D721Med (cell line): ENCODE measurements around the gene LRFN2.

Source experiments
- DNase-seq: peaks from one replicate; pipeline ENCODE4 v3.0.0; 2011; ENCODE audit warnings: low spot score; ENCODE audit not compliant: insufficient read length
- FAIRE-seq: peaks from 2 replicates; lab custom pipeline; 2011; peaks lifted over from hg19 to GRCh38; lab: Jason Lieb, UNC
- TF ChIP-seq, protein P1 (sequence below): IDR thresholded peaks from 2 replicates; pipeline ENCODE4 v1.5.1; 2012; ENCODE audit warnings: mild to moderate bottlenecking, control low read depth; ENCODE audit not compliant: insufficient read depth; ENCODE audit errors: missing control alignments

Gene LRFN2

DNA sequence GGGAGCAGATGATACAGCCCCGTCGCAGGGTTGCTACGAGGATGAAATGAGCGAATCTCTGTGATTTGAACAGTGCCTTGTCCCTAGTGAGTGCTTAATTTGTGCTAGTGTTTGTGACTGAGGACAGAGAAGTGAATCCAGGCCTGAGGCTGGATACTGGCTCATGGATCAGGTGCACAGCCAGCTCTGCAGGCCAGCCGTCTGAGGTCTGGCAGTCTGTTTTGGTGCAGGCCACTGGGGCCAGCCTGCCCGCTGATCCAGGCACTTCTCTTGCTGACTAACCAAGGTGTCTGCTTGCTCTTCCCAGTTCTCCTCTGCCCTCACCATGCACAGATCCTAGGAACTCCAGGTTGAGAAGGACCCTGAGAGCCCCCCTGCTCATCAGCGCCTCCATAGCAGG, 181.0 kb downstream of the LRFN2 start:
- TF ChIP-seq, protein P1, sequence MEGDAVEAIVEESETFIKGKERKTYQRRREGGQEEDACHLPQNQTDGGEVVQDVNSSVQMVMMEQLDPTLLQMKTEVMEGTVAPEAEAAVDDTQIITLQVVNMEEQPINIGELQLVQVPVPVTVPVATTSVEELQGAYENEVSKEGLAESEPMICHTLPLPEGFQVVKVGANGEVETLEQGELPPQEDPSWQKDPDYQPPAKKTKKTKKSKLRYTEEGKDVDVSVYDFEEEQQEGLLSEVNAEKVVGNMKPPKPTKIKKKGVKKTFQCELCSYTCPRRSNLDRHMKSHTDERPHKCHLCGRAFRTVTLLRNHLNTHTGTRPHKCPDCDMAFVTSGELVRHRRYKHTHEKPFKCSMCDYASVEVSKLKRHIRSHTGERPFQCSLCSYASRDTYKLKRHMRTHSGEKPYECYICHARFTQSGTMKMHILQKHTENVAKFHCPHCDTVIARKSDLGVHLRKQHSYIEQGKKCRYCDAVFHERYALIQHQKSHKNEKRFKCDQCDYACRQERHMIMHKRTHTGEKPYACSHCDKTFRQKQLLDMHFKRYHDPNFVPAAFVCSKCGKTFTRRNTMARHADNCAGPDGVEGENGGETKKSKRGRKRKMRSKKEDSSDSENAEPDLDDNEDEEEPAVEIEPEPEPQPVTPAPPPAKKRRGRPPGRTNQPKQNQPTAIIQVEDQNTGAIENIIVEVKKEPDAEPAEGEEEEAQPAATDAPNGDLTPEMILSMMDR: no peak
- DNase-seq (no peak), FAIRE-seq (no peak)

DNA sequence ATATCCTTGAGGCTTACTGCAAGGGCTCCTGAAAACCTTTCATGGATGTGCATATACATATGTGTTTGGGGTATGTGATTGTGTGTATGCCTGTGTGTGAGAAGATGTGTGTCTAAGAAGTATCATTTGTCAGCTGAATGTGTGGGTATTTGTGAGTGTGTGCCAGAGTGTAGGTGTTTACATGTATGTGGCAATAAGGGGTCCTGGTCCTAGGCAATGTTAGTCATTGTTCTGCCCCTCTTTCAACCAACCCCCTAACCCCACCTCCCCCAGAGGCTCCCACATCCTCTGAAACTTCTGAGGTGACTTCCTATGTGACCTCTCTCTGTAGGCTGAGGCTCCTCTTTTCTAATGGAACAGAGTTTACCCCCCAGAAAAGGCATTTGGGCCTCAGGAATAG, 186.4 kb downstream of the LRFN2 start:
- no peak for FAIRE-seq

DNA sequence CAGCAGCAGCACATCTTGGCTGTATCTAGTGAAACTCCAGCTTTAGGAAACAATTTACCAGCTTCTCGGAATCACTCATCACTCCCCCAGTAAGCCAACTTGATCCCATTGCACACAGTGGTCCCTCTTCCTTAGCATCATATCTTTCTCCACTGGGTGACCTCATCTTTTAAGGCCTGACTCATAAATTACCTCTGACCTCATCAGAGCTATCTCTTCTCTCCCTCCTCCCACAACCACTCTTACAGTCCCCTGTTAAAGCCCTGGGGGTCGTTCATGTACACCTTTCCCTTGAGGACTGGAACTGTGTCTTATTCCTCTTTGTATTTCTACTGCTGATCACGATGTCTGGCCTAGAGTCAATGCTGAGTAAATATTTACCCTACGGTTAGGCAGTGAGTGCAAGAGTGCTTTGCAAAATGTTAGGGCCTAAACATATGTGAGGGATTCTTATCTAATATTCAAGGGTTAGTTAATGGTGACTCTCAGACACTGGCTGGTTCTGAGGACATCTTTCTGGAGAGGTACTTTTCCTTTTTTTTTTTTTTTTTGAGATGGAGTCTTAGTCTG, 187.2 kb downstream of the LRFN2 start:
- FAIRE-seq (no peak), DNase-seq (no peak)
- TF ChIP-seq, protein P1: no peak

More for the DNA sequence above, 186.4 kb downstream of the LRFN2 start:
- DNase-seq: no peak
- TF ChIP-seq, protein P1: no peak

DNA sequence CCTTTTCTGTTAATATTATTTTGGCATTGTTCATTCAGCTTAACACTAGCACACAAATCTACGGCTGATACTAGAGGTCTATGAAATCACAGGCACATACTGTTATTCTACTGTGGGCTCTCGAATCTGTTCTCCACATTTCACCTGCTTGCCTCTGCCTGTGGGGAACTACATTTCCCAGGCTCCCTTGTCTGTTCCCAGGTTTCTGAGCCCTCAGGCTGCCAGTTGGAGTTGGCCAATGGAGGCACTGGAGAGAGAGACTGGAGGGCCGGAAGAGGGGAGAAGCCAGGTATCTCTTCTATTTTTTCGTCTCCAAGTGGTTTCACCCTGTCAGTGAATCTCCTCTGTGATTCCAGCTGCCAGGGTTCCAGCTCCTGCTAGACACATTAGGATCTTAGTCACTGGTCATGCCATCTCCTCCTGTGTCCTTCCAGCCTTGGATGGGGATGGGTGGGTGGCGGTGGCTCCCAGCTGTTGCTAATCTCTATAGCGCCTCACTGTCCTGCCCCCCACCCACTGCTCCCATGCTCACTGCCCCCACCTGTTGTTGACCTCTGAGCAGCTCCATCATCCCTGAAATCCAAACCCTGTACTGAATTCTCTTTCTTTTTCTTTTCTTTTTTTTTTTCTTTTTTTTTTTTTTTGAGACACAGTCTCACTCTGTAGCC, 188.2 kb downstream of the LRFN2 start:
- FAIRE-seq (no peak), DNase-seq (no peak)
- TF ChIP-seq, protein P1: no peak

DNA sequence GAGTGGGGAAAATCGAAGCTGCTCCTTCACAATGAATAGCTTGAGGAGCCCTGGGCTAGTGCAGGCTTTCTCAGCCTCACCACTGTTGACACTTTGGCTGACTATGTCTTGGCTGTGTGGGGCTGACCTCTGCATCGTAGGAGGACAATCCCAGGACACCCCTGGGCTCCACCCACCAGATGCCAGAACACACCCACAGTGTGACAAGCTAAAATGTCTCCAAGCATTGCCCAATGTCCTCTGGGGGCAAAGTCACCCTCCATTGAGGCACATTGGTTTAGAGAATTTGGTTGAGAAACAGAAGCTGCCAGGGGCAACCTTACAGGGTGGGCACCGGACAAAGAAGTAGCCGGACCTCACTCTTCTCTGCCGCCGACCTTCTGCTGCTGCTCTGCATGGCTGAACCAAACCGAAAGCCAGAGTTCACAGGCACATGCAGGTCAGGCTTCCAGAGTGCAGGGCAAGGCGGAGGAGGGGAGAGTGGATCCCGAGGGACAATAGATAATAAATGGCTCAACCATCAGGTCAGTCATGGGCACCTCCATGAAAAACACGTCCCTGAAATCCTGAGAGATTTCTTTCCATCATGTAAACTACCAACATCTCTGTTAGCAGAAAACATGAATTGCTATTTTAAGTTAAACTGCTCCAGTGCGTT, 189.0 kb downstream of the LRFN2 start:
- TF ChIP-seq, protein P1: no peak
- FAIRE-seq (no peak), DNase-seq (no peak)

DNA sequence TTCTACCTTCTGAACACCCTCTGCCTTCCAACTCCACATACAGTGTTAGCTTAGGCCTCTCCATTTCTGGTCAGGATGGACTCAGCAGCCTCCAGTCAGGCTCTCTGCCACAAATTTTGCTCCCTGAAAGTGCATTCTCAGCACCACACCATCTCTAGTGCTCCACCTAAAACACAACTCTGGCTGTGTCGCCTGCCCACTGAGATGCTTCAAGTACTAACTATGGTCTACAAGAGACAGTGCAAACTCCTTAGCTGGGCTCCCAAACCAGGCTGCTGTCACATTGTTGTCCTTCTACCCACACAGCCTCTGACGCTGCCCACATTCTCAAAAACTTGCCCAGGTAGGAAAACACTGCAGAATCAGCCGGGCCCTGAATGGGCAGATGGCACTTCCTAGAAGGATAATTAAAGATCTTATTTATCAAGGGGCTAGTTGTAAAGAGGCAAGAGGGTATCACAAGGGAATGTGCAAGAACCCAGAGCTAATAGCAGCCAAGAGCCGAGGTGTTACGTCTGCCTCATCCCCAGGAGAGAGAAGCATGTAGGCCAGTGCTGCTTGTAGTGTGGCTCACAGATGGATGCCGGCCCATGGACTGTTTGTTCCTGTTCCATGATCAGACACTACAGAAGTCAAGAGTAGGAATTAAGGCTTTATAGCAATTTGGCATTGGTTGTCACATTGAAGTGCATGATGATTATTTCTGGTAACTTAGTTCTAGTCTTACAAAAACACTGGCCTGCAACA, 189.7 kb downstream of the LRFN2 start:
- TF ChIP-seq, protein P1: no peak
- FAIRE-seq (no peak), DNase-seq (no peak)

DNA sequence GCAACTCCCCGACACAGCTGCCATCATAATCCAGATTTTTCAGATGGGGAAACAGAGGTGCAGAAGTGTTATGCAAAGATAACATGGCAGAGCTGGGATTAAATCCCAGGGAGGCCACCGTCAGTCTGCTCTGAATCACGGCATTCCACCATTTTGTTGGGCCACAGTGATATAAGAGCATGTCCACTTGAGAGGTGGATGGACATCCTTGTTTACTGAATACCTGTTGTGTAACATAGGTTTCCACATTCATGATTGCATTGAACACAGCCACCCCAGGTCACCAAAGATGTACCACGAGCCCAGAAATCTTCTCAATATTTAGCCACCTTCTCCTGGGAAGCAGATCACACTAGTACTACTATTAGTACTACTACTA, 191.5 kb downstream of the LRFN2 start:
- TF ChIP-seq, protein P1: no peak
- no peak for FAIRE-seq
- DNase-seq: no peak
